Neuronal stem cell (in vitro differentiated cells): ENCODE results near the gene TMEM179.

Experiments used
- DNase-seq: peaks from one replicate; pipeline ENCODE4 v3.0.0-alpha.2; 2013; ENCODE audit warnings: low spot score
- H2AFZ ChIP-seq: one replicate; pipeline ENCODE4 v1.6.1; 2013; ENCODE audit warnings: mild to moderate bottlenecking, low read length, inconsistent platforms
- H2AK5ac ChIP-seq: 2 replicates; pipeline ENCODE4 v1.6.1; 2013; ENCODE audit warnings: low read depth, mild to moderate bottlenecking, inconsistent platforms, low read length, moderate library complexity, mixed read lengths
- H2BK120ac ChIP-seq: 2 replicates; pipeline ENCODE4 v1.6.1; 2013; ENCODE audit warnings: low read depth, mild to moderate bottlenecking, inconsistent platforms, low read length, moderate library complexity, mixed read lengths
- H2BK12ac ChIP-seq: one replicate; pipeline ENCODE4 v1.6.1; 2013; ENCODE audit warnings: low read length, inconsistent platforms
- H2BK15ac ChIP-seq: 2 replicates; pipeline ENCODE4 v1.6.1; 2013; ENCODE audit warnings: mild to moderate bottlenecking, low read length, inconsistent platforms, mixed read lengths
- H2BK5ac ChIP-seq: one replicate; pipeline ENCODE4 v1.6.1; 2013; ENCODE audit warnings: inconsistent platforms, mild to moderate bottlenecking, low read length, moderate library complexity
- H3K14ac ChIP-seq: one replicate; pipeline ENCODE4 v1.6.1; 2013; ENCODE audit warnings: low read length, inconsistent platforms
- H3K18ac ChIP-seq: 2 replicates; pipeline ENCODE4 v1.6.1; 2013; ENCODE audit warnings: low read length, inconsistent platforms
- H3K23ac ChIP-seq: 2 replicates; pipeline ENCODE4 v1.6.1; 2013; ENCODE audit warnings: low read depth, mild to moderate bottlenecking, mixed read lengths, low read length, inconsistent platforms; ENCODE audit not compliant: poor library complexity
- H3K27ac ChIP-seq: replicated peaks from 3 replicates; pipeline ENCODE4 v1.5.1; 2013; ENCODE audit warnings: low read length, inconsistent platforms
- H3K27me3 ChIP-seq, 3 experiments: 2 replicates each; pipeline ENCODE4 v1.6.1; 2013; ENCODE audit warnings: low read length in 3 of 3, mild to moderate bottlenecking in 2 of 3, inconsistent platforms in 1 of 3, low read depth in 1 of 3, mixed read lengths in 1 of 3, moderate library complexity in 1 of 3; ENCODE audit not compliant: control insufficient read depth in 3 of 3, insufficient read depth in 3 of 3
- H3K36me3 ChIP-seq, 2 donors: replicated peaks in 1 of 2; 2 replicates each; pipeline ENCODE4 v1.6.1; 2013; ENCODE audit warnings: low read length in 2 of 2; ENCODE audit not compliant: control insufficient read depth in 2 of 2, insufficient read depth in 2 of 2
- H3K4ac ChIP-seq: 2 replicates; pipeline ENCODE4 v1.6.1; 2013; ENCODE audit warnings: inconsistent platforms, mild to moderate bottlenecking, low read length, moderate library complexity
- H3K4me1 ChIP-seq, 2 donors: 1 replicate in 1 of 2; 2 replicates in 1 of 2; pipeline ENCODE4 v1.6.1; 2013; ENCODE audit warnings: low read length in 2 of 2, low read depth in 1 of 2; ENCODE audit not compliant: control insufficient read depth in 2 of 2, insufficient read depth in 1 of 2
- H3K4me2 ChIP-seq: one replicate; pipeline ENCODE4 v1.6.1; 2013; ENCODE audit warnings: mild to moderate bottlenecking, low read length, inconsistent platforms; ENCODE audit not compliant: insufficient read depth, poor library complexity, severe bottlenecking
- H3K4me3 ChIP-seq, 2 donors: 2 replicates each; pipeline ENCODE4 v1.5.1; 2013; ENCODE audit warnings: low read length in 2 of 2, mild to moderate bottlenecking in 2 of 2, inconsistent platforms in 1 of 2, moderate library complexity in 1 of 2
- H3K79me1 ChIP-seq: one replicate; pipeline ENCODE4 v1.6.1; 2013; ENCODE audit warnings: low read depth, mild to moderate bottlenecking, inconsistent platforms, low read length, moderate library complexity
- H3K9ac ChIP-seq: one replicate; pipeline ENCODE4 v1.6.1; 2013; ENCODE audit warnings: mild to moderate bottlenecking, low read depth, low read length, inconsistent platforms; ENCODE audit not compliant: poor library complexity
- H3K9me3 ChIP-seq, 2 donors: replicated peaks in 1 of 2; 2 replicates each; pipeline versions ENCODE3 to v1.6.1; 2013; ENCODE audit warnings: low read length in 2 of 2, mild to moderate bottlenecking in 2 of 2, inconsistent platforms in 1 of 2, low read depth in 1 of 2, mixed read lengths in 1 of 2, moderate library complexity in 1 of 2; ENCODE audit not compliant: control insufficient read depth in 2 of 2, insufficient read depth in 1 of 2
- H4K8ac ChIP-seq: one replicate; pipeline ENCODE4 v1.6.1; 2013; ENCODE audit warnings: low read depth, mild to moderate bottlenecking, inconsistent platforms, low read length, moderate library complexity
- H4K91ac ChIP-seq: one replicate; pipeline ENCODE4 v1.6.1; 2013; ENCODE audit warnings: low read length, low read depth, mild to moderate bottlenecking, inconsistent platforms; ENCODE audit not compliant: poor library complexity
- WGBS, 2 donors: extraction: QIAGEN DNeasy Blood & Tissue Kit; methylation state at CpG; one replicate each; pipeline ENCODE4 v1.1.7; 2013; ENCODE audit warnings: missing lambda C conversion rate in 2 of 2, mixed read lengths in 1 of 2; ENCODE audit not compliant: insufficient read length in 2 of 2, insufficient replicate concordance in 1 of 2; ENCODE audit errors: extremely low coverage in 2 of 2; 5-methylcytosine and 5-hydroxymethylcytosine counted together

Gene TMEM179

GRCh38 chr14:104547310-104547997, 57.1 kb downstream of the TMEM179 start:
- no CpG with 5 or more reads among the region's 18 CpGs for WGBS, 2 donors
- no peak overlapping the region for H2AFZ ChIP-seq
- no peaks in the 10 kb centered on the region for H3K36me3 ChIP-seq
- H3K4me3 ChIP-seq, result no peak overlapping the region
- no peak overlapping the region for H3K9ac ChIP-seq
- no peak overlapping the region for H2BK15ac ChIP-seq
- H3K9me3 ChIP-seq, result peaks cover 0 to 2% of the 10 kb centered on the region in 2 donors
- no peak overlapping the region for H3K4me2 ChIP-seq
- DNase-seq, result no peak
- H3K27me3 ChIP-seq, result peaks cover 0 to 61% (median 0%) of the 10 kb centered on the region in 3 experiments
- no peak overlapping the region for H2BK120ac ChIP-seq
- no peak overlapping the region for H3K23ac ChIP-seq
- H3K4me1 ChIP-seq, result peaks cover 0 to 5% of the 10 kb centered on the region in 2 donors
- peak overlapping the region; percentile 53 for H2AK5ac ChIP-seq
- no peak overlapping the region for H3K4ac ChIP-seq
- peak overlapping the region; percentile 29 for H4K8ac ChIP-seq
- no peak overlapping the region for H2BK5ac ChIP-seq
- no peak overlapping the region for H3K27ac ChIP-seq
- no peak overlapping the region for H4K91ac ChIP-seq
- peak overlapping the region; percentile 50 for H3K18ac ChIP-seq
- no peak overlapping the region for H2BK12ac ChIP-seq
- no peak overlapping the region for H3K14ac ChIP-seq
- no peaks in the 10 kb centered on the region for H3K79me1 ChIP-seq

- Histone ChIP-seq H2BK120ac (no peak overlapping the region), H3K4me2 (no peak overlapping the region), H3K4me1 (peaks cover 0 to 5% of the 10 kb centered on the region in 2 donors), H2AFZ (no peak overlapping the region), H3K9ac (no peak overlapping the region), H3K27me3 (peaks cover 0 to 60% (median 0%) of the 10 kb centered on the region in 3 experiments), H2BK5ac (no peak overlapping the region), H3K14ac (no peak overlapping the region), H2BK12ac (no peak overlapping the region), H3K23ac (no peak overlapping the region), H3K4ac (no peak overlapping the region), H4K8ac (no peak overlapping the region), H3K9me3 (peaks cover 0 to 2% of the 10 kb centered on the region in 2 donors), H4K91ac (no peak overlapping the region), H2BK15ac (no peak overlapping the region), H3K4me3 (no peak overlapping the region), H3K36me3 (no peaks in the 10 kb centered on the region), H3K18ac (peak overlapping the region; percentile 11), H3K27ac (no peak overlapping the region), H3K79me1 (no peaks in the 10 kb centered on the region), H2AK5ac (no peak overlapping the region)
- no peak for DNase-seq
- WGBS, 2 donors, result no CpG with 5 or more reads among the region's 19 CpGs
These were observed 57.8 kb downstream of the TMEM179 start for GRCh38 chr14:104546591-104547309.

GRCh38 chr14:104545942-104546501, 58.5 kb downstream of the TMEM179 start:
- no peak overlapping the region for H3K4ac ChIP-seq
- no peak overlapping the region for H4K8ac ChIP-seq
- no peak overlapping the region for H3K4me3 ChIP-seq
- H4K91ac ChIP-seq, result no peak overlapping the region
- H3K4me1 ChIP-seq, result peaks cover 0 to 5% of the 10 kb centered on the region in 2 donors
- no peaks in the 10 kb centered on the region for H3K36me3 ChIP-seq
- no CpG with 5 or more reads among the region's 24 CpGs for WGBS, 2 donors
- peaks cover 0 to 2% of the 10 kb centered on the region in 2 donors for H3K9me3 ChIP-seq
- peaks cover 0 to 54% (median 0%) of the 10 kb centered on the region in 3 experiments for H3K27me3 ChIP-seq
- no peak overlapping the region for H3K23ac ChIP-seq
- peak overlapping the region; percentile 72 for H3K14ac ChIP-seq
- H2BK5ac ChIP-seq, result no peak overlapping the region
- no peak overlapping the region for H2BK15ac ChIP-seq
- no peaks in the 10 kb centered on the region for H3K79me1 ChIP-seq
- no peak overlapping the region for H3K27ac ChIP-seq
- peak overlapping the region; percentile 7 for H2AFZ ChIP-seq
- no peak overlapping the region for H2BK120ac ChIP-seq
- H2AK5ac ChIP-seq, result no peak overlapping the region
- DNase-seq, result no peak
- no peak overlapping the region for H2BK12ac ChIP-seq
- H3K9ac ChIP-seq, result no peak overlapping the region
- H3K4me2 ChIP-seq, result no peak overlapping the region
- peak overlapping the region; percentile 46 for H3K18ac ChIP-seq
